ENCODE data around the gene RHEX.
A peak's percentile ranks its signal among the peaks of the same experiment; 100 is the strongest.
"Not testable (repeated sequence)": the region's sequence is repeated elsewhere in the genome, so short reads cannot be mapped to it uniquely, and the experiment has no call there.

The RHEX gene

GRCh38 chr1:206049919-206050600 lies 2.9 kb upstream of the RHEX start:
- no peak for DNase-seq (ENCODE audit: low read depth)
- no peak for TF ChIP-seq CTCF (IDR thresholded peaks at IDR 0.05; ENCODE audit: insufficient read depth, low read depth, low read length, missing control alignments)
- H3K4me3 ChIP-seq (ENCODE audit: low read length) = no peak overlapping the region

DNA sequence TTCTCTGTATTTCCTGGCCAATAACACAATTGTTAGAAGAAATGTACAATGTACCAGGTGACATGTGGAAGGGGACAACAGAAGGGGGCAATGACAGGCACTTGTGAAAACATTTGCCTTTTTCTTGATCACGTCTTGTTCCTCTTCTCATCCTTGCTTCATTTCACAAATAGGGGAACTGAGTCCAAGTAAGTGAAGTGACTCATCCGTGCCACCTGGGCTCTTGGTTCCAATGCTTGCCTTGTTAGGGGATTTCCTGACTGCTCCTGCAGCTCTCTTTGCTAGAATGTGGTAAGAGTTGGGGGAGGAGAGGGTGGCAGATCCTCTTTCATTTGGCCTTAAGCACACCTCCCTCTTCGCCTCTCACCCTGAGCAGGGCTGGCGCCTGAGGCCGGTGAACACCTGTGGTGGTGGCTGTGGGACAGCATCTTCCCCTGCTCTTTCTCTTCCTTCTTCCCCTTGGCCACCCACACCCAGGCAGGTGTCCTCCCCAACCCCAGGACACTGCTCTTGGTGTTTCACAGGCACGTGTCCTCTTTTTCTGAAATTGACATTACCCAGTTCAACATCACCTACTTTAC lies 2.2 kb upstream of the RHEX start:
- H3K4me3 ChIP-seq (ENCODE audit: low read length) = no peak overlapping the region
- peak; percentile 72 for DNase-seq (ENCODE audit: low read depth)
- no peak for TF ChIP-seq CTCF (IDR thresholded peaks at IDR 0.05; ENCODE audit: insufficient read depth, low read depth, low read length, missing control alignments)

DNA sequence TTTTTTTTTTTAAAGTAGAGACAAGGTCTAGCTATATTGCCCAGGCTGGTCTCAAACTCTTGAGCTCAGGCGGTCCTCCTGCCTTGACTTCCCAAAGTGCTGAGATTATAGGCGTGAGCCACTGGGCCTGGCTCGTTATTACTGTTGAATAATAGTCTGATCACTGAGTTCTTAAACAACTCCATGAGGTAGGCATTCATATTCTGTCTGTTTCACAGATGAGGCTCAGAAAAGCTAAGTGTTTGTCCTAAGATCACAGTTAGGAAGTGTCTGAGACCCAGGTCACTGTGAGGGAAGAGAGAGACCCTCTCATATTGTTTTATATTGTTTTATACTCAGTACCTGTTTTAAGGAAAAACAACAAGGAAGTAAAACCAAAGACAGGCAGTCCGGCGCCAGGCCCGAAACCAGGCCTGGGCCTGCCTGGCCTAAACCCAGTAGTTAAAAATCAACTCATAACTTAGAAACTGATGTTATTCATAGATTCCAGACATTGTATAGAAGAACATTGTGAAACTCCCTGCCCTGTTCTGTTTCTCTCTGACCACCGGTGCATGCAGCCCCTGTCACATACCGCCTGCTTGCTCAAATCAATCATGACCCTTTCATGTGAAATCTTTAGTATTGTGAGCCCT lies 625 bp upstream of the RHEX start:
- DNase-seq (ENCODE audit: low read depth); H3K4me3 ChIP-seq (ENCODE audit: low read length): not testable (repeated sequence)

- H3K4me3 ChIP-seq (ENCODE audit: low read length); DNase-seq (ENCODE audit: low read depth): not testable (repeated sequence)
Measured at GRCh38 chr1:206053616-206054015, 643 bp downstream of the RHEX start.

GRCh38 chr1:206055069-206055625 lies 2.2 kb downstream of the RHEX start:
- DNase-seq (ENCODE audit: low read depth); H3K4me3 ChIP-seq (ENCODE audit: low read length): not testable (repeated sequence)

GRCh38 chr1:206055639-206056323 lies 2.8 kb downstream of the RHEX start:
- not testable (repeated sequence) for H3K4me3 ChIP-seq (ENCODE audit: low read length); DNase-seq (ENCODE audit: low read depth)

- not testable (repeated sequence) for DNase-seq (ENCODE audit: low read depth); H3K4me3 ChIP-seq (ENCODE audit: low read length)
Measured at GRCh38 chr1:206058289-206058926, 5.4 kb downstream of the RHEX start.

GRCh38 chr1:206058927-206059292 lies 5.9 kb downstream of the RHEX start:
- TF ChIP-seq CTCF (IDR thresholded peaks at IDR 0.05; ENCODE audit: insufficient read depth, low read depth, low read length, missing control alignments) = no peak
- H3K4me3 ChIP-seq (ENCODE audit: low read length) = no peak overlapping the region
- DNase-seq (ENCODE audit: low read depth) = no peak

- TF ChIP-seq CTCF (IDR thresholded peaks at IDR 0.05; ENCODE audit: insufficient read depth, low read depth, low read length, missing control alignments) = no peak
- no peak overlapping the region for H3K4me3 ChIP-seq (ENCODE audit: low read length)
- peak; percentile 9 for DNase-seq (ENCODE audit: low read depth)
Measured at GRCh38 chr1:206059355-206059915, 6.5 kb downstream of the RHEX start.

Data from epithelial cell of esophagus (primary cell).